K562 (cell line): ENCODE data around the gene ASXL2. TPM values are rescaled to one million over a fixed set of nuclear protein-coding genes. Genes with fewer than 3 reads are reported as not detected.

Source experiments
- ARID1B ChIP-seq: fragments of 450-650 bp; IDR thresholded peaks from 2 replicates; pipeline ENCODE4 v1.6.1; 2016; ENCODE audit warnings: antibody characterized with exemption, mild to moderate bottlenecking, inconsistent platforms
- ARID2 ChIP-seq: fragments of 450-650 bp; IDR thresholded peaks from 2 replicates; pipeline ENCODE4 v1.6.1; 2017; ENCODE audit warnings: antibody characterized with exemption, mild to moderate bottlenecking
- CBX1 ChIP-seq: sonication (generic); IDR thresholded peaks from 2 replicates; pipeline ENCODE4 v1.6.1; 2016; ENCODE audit warnings: antibody characterized with exemption, low read depth, mild to moderate bottlenecking
- HDAC6 ChIP-seq: IDR thresholded peaks from 2 replicates; pipeline ENCODE4 v1.6.1; 2012; ENCODE audit warnings: low read depth, mild to moderate bottlenecking, control low read depth, inconsistent platforms, low read length, moderate library complexity
- HMGN3 ChIP-seq: IDR thresholded peaks from 2 replicates; pipeline ENCODE4 v1.6.1; 2011; ENCODE audit warnings: borderline replicate concordance, low read depth, mild to moderate bottlenecking, mixed read lengths, low read length; ENCODE audit not compliant: insufficient read length; ENCODE audit errors: extremely low read depth
- HOXB6 ChIP-seq: fragments of 250-450 bp; sonication (Bioruptor Pico); IDR thresholded peaks from 2 replicates; pipeline ENCODE4 v1.5.1; 2022; ENCODE audit warnings: mild to moderate bottlenecking, borderline replicate concordance
- HSF4 ChIP-seq: fragments of 250-450 bp; sonication (Bioruptor Pico); IDR thresholded peaks from 2 replicates; pipeline ENCODE4 v2.1.2; 2022; ENCODE audit warnings: mild to moderate bottlenecking, moderate library complexity, borderline replicate concordance
- MEIS2 ChIP-seq: fragments of 450-650 bp; IDR thresholded peaks from 2 replicates; pipeline ENCODE4 v1.6.1; 2014; ENCODE audit warnings: mild to moderate bottlenecking; ENCODE audit not compliant: partially characterized antibody
- MGA ChIP-seq: fragments of 450-650 bp; IDR thresholded peaks from 2 replicates; pipeline ENCODE4 v1.6.1; 2016; ENCODE audit warnings: mild to moderate bottlenecking, moderate library complexity
- MTA1 ChIP-seq: fragments of 450-650 bp; IDR thresholded peaks from 2 replicates; pipeline ENCODE4 v1.6.1; 2017; ENCODE audit warnings: borderline replicate concordance
- NCOA4 ChIP-seq: fragments of 450-650 bp; IDR thresholded peaks from 2 replicates; pipeline ENCODE4 v1.6.1; 2018; ENCODE audit warnings: mild to moderate bottlenecking; ENCODE audit not compliant: partially characterized antibody
- POLR2A ChIP-seq: fragments of 450-650 bp; conservative IDR thresholded peaks from 2 replicates; pipeline ENCODE4 v1.6.1; 2016
- RNF2 ChIP-seq: sonication (generic); IDR thresholded peaks from 2 replicates; pipeline ENCODE4 v1.6.1; 2016
- SMARCC2 ChIP-seq: fragments of 450-650 bp; IDR thresholded peaks from 2 replicates; pipeline ENCODE4 v1.6.1; 2017; ENCODE audit warnings: antibody characterized with exemption, moderate library complexity, mild to moderate bottlenecking, low read depth
- TAF7 ChIP-seq: fragments of 450-650 bp; IDR thresholded peaks from 2 replicates; pipeline ENCODE4 v1.6.1; 2016; ENCODE audit warnings: missing genetic modification characterization, missing compliant biosample characterization
- U2AF2 ChIP-seq: fragments of 200-400 bp; formaldehyde crosslinking; optimal IDR thresholded peaks from 2 replicates; pipeline ENCODE3; 2017; ENCODE audit warnings: low read depth, mild to moderate bottlenecking, low read length
- XRCC3 ChIP-seq: fragments of 450-650 bp; IDR thresholded peaks from 2 replicates; pipeline ENCODE4 v1.6.1; 2017; ENCODE audit warnings: mild to moderate bottlenecking, moderate library complexity
- ZNF165 ChIP-seq: fragments of 250-450 bp; sonication (Bioruptor Pico); IDR thresholded peaks from 2 replicates; pipeline ENCODE4 v1.4.0; 2020; ENCODE audit warnings: borderline replicate concordance
- ZNF224 ChIP-seq: sonication (generic); formaldehyde crosslinking; IDR thresholded peaks from 2 replicates; pipeline ENCODE4 v1.8.0; 2022; ENCODE audit warnings: mild to moderate bottlenecking, missing genetic modification reagents
- ZNF57 ChIP-seq: fragments of 450-650 bp; formaldehyde crosslinking; IDR thresholded peaks from 2 replicates; pipeline ENCODE4 v1.4.0; 2020; ENCODE audit warnings: mild to moderate bottlenecking, moderate library complexity
- polyA plus RNA-seq, 8 experiments: library from polyadenylated mRNA; depleted of rRNA in 4 of 8; stranded (reverse) in 5 of 8; unstranded in 3 of 8; fragments of >200 nt; fragmentation: Nextera tagmentation in 2 of 8; fragmentation: Illumina TruSeq in 1 of 8; extraction: Ambion mirVana in 2 of 8; extraction: Trizol in 1 of 8; gene quantifications; 2 replicates each; pipeline versions ENCODE4 v1.2.1 to v1.2.3, GENCODE V29; 2011 to 2014; ENCODE audit warnings: inconsistent platforms in 1 of 8, missing spikeins in 1 of 8
- total RNA-seq, 7 experiments: library from RNA; depleted of rRNA in 6 of 7; stranded (reverse); fragments of >200 nt in 6 of 7; fragmentation: Illumina TruSeq in 2 of 7; extraction: Trizol in 2 of 7; gene quantifications; 2 replicates each; pipeline versions ENCODE4 v1.2.1 to v1.2.3, GENCODE V29; 2011 to 2021; ENCODE audit warnings: low replicate concordance in 1 of 7

ASXL2 gene
- total and polyA plus RNA-seq, 9 of the 15 experiments (the other 6 are each of a cell fraction or from before 2014, with no cell fraction given), result 2.2 to 25.9 (median 9.0) TPM

- TF ChIP-seq HSF4 (no peak), HDAC6 (no peak), NCOA4 (no peak), POLR2A (peak; percentile 79), XRCC3 (no peak), TAF7 (tag) (0 out of 2 replicates have a peak, but pooled peaks have one; percentile 1), SMARCC2 (no peak), MTA1 (no peak), HOXB6 (CRISPR knock-in tag) (no peak), ZNF57 (CRISPR knock-in tag) (no peak), ARID2 (no peak), CBX1 (no peak; the same call in 1 of the 2 replicates), ZNF224 (CRISPR knock-in tag) (no peak), HMGN3 (peak; percentile 91), ARID1B (peak; percentile 14; the same call in 1 of the 2 replicates), MEIS2 (peak; percentile 87), ZNF165 (CRISPR knock-in tag) (no peak), U2AF2 (no peak), RNF2 (peak; percentile 56; the same call in 1 of the 2 replicates), MGA (peak; percentile 87)
Observed at GRCh38 chr2:25878361-25879132, at the start of gene ASXL2 (continued).
